Stimulated activated CD8-positive, alpha-beta memory T cell treated with anti-CD3 and anti-CD28 coated beads, Interleukin-2, amount 100 ng/mL, for 48 hours (primary cell): ENCODE measurements around the gene DPYD.

ENCODE experiments used
- DNase-seq, 2 donors: peaks; one replicate each; pipeline ENCODE4 v3.0.0-alpha.2; 2020; ENCODE audit warnings: low read depth in 2 of 2

The DPYD gene

DNA sequence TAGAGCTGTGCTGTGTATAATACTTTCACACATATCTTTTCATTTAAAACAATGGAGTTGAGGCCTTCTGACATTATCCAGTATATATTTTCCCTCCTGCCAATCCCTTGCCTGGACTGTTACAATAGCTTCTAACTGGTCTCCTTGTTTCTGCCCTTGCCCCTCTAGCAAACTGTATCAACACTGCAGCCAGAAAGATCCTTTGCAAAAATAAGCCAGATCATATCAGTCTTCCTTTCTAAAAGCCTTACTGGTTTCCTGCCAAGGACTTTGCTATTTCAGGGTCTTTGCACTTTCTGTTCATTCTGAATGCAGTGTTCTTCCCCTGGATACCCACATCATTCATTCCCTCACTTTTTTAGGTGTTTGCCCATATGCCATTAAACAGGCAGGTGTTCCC, 829.2 kb downstream of the DPYD start:
- DNase-seq: no peak

DNA sequence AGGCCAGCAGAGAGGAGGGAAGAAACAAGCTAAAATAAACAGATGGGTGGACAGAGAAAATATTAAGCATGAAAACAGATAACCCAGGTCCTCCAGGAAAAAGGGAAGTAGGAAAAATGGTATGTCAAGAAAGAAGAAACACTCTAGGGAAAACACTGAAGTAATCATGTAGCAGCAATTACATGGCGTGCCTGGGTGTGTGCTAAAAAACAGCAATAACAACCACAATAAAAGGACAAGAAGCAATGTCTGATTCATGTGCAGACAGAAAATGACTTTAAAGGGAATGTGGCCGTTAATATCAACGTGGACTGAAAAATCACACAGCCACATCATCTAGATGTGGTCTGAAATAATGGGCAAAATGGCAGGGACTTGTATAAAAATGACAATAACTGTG, 829.6 kb downstream of the DPYD start:
- DNase-seq: no peak

DNA sequence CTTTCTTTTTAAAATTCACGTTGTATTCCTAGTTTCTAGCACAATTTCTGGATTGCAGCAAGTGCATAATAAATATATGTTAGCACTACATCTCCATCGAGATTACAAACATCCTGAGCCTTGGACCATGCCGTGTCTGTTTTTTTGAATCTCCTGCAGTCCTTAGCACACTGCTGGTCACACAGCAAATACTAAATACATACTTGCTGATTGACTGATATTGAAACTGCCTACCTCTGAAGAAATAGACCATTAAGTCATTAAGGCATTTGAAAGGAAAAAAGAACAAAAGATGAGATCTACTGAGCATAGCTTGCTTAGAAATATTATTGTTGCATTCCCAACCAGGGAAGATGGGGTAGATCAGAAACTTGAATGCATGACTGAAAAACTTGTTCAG, 830.1 kb downstream of the DPYD start:
- no peak for DNase-seq

DNA sequence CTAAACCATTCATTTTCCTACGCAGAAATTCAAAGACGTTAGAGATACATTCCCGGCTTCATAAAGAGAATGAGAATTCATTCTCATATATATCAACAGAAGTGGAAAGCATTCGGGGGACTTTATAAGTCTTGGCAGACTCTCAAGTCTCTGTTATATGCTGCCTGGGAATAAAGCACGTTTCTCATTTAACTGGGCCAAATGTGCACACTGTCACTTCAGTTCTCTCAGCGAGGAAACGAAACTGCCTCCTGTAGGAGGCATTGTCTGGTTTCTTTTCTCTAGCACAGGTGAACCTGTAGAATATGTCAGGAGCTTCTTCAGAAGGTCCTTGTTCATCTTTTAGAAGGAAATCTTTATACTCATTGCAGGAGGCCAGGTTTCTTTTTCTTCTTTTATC, 831.7 kb downstream of the DPYD start:
- DNase-seq: no peak

DNA sequence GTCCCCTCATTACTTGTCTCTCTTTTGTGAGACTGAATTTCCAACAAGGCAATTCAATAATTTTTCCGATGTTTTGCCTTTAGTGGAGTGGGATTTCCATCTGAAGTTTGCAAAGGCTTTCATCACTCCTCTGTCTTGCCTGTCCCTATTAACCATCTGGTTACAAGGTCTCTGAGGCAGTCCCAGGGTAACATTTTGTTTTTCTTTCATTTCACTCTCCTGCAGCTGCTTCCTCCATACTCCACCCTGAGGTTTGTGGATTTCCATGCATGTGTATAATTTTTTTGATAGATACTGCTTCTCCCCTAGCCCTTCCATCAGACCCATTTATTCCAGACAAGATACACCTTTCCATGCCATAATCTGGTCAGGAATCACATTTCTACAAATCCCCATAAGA, 832.4 kb downstream of the DPYD start:
- no peak for DNase-seq

DNA sequence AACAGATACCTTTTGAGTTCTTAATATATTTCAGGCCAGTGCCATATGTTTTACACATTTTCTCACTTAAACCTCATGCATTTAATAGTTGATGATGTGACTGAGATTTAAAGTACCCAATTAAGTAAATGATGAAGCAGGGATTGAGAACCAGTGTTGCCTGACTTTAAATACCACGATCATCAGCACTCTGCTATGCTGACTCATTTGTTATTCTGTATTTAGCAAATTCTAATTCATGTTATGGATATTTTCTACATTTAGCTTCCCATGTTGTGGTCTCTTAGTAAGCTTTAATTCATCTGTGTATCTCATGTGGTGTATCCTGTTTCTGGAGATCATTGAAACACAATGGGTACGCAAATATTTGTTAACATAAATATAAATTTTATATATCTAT, 836.3 kb downstream of the DPYD start:
- DNase-seq: no peak

DNA sequence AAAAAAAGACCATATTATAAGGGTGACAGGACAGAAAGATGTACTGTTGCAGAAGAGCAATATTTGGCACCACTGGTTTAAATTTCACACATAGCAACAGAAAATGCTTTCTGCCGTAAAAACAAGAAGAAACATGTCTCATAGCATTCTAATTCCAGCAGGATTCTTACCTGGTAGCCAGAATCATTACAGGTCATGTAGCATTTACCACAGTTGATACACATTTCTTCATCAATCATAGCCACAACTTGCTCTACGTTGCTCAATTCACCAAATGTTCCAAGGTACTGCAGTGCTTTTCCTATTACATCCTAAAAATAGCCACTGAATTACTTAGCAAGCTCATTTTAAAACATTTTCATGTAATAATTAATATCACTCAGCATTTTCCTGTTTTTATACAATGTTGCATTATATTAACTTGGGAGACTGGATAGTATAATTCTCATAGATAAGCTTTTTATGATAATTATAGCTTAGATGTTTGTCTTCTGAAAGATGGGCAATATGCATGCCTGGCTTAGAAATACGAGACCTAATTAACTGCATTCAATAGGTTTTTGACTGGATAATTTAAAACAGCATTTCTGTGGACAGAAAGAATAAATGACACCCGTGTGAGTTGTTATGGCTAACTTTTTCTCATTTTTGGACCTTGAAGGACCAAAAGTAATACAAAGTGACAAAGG, 838.5 kb downstream of the DPYD start:
- DNase-seq: no peak

DNA sequence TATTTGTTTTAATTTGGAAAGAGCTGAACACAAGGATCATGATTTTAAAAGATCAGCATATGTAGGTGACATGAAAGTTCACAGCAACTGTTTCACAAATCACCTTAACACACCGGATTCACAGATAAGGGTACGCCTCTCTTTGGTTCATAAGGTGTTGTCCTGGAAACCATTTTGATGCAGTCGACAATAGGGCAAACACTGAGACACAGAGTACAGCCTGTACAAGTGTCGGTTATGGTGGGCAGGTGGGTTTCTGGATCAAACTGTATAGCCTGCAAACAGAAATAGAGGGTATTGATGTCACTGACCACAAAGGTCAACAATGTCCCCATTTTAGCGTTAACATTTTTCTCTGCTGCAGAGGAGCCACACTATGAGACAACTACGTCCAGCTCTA, 842.0 kb downstream of the DPYD start:
- no peak for DNase-seq

DNA sequence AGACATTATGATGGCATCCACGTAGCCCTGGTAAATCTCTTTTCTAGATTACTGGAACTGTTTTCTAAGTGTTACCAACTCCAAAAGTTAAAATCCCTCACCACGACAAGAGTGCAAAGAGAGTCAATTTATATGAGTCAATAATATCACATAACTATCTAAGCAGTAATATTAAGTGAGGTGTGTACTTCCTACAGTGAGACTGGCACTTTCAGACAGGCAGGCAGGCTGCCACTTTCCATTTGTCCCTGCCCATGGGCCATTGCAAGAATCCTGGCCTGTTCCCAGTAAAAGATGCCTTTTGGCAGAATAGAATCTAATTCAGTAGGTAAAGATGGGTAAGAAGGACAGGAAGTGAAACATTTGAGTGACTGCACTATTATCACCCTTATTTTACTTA, 843.6 kb downstream of the DPYD start:
- no peak for DNase-seq

DNA sequence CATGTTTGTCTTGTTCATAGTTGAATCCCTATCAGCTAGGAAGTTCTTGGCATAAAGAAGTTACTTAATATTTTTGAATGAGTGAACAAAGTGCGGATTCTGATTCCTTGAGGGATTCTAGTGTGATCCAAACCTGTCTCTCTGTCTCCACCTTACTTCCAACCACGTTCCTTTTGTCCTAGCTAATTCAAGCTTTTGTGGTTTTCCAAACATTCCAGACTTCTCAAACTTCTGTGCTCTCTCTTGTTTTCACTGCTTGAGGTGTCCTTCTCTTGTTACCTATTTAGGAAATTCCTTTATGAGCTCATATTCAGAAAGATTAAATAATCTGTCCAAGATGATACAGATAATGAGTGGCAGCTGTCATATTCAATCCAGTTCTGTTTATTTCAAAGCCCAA, 846.1 kb downstream of the DPYD start:
- no peak for DNase-seq

DNA sequence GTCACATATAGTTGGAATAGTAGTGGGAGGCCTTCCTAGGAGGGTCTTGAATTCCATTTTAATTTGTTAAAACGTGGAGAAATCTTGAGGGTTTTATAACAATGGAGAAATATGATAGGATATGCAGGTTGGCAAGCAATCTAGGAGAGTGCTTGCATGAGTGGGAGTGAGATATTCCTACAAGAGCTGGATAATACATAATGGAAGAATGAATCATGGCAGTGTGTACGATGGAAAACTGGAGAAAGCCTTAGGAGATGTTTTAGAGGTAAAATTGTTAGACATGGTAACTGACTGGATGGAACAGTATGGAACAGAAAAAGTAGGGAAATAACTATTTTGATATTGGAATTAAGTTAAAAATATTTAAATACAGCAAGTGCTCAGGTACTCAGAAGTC, 846.9 kb downstream of the DPYD start:
- DNase-seq: no peak

DNA sequence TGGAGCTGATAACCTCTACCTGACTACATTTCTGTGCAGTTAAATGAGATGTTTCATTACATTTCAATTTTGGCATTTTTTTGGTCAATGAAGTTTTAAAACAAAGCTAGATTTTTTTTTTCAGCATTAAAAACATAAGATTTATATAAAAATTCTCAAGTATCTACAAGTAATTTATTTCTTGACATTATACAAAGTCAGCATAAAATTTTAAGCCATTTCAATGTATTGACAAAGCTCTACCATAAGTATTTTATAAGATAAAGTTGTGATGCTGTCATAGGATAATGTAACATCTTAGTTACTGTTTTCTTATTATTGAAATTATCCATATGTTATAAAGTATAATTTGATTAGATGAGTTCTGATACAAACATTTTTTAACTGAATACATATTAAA, 847.7 kb downstream of the DPYD start:
- DNase-seq: no peak

DNA sequence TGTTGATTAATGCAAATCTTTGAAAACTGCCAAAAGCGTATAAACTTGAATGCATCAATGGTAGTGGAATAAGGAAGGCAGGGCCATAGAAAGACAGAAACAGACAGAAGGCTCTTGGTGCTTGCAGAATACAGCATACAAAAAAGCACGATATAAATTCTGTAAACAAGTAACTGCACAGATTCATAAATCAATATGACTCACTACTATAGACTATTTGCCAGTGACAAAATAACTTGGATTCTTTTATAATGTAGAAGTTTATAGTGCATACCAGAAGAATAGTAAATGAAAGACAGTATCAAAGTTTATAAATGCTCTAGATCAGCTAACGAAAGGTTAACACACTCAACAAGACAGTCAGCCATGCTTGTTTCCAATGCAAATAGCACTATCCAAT, 849.7 kb downstream of the DPYD start:
- DNase-seq: no peak

DNA sequence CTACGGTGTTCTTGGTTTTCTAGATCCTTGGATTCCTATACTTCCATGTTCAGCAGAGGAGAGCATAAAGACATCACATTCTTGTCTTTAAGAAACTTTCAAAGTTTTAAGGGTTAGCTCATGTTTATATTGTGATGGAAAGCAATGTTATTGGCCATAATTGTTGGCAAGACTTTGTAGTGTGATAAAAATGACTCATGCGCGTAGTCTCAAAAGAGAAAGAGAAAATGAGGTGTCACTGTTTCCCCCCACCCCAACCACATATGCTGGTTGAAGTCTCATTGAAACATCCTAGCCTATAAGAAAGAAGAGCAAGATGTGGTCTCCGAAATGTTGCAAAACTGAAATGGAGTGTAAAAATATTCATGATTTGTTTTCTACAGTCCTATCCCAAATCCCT, 850.5 kb downstream of the DPYD start:
- DNase-seq: no peak

DNA sequence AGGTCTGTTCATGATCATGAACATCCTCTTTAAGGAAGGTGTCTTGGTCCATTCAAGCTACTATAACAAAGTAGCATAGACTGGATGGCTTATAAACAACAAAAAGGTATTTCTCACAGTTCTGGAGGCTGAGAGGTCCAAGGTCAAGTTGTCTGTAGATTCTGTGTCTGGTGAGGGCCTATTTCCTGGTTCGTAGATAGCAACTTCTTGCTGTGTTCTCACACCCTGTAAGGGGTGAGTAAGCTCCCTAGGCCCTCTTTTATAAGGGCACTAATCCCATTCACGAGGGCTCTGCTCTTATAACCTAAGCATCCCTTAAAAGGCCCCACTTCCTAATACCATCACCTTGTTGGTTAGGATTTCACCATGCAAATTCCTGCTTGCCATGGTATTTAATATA, 851.5 kb downstream of the DPYD start:
- no peak for DNase-seq

DNA sequence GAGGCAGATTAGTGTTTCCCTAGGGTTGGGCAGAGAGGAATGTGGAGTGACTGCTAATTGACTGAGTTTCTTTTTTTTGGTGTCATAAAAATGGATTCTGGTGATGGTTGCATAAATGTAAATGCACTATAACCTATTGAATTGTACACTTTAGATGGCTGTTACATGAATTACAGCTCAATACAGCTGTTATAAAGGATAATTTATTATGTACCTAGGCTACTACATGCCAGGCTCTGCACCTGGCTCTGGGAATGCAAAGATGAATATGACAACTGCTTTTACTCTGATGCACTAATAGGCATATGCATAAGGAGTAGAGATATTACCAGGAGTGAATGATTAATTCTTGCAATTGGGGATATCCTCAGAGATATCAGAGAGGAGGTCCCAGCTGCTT, 854.0 kb downstream of the DPYD start:
- no peak for DNase-seq

DNA sequence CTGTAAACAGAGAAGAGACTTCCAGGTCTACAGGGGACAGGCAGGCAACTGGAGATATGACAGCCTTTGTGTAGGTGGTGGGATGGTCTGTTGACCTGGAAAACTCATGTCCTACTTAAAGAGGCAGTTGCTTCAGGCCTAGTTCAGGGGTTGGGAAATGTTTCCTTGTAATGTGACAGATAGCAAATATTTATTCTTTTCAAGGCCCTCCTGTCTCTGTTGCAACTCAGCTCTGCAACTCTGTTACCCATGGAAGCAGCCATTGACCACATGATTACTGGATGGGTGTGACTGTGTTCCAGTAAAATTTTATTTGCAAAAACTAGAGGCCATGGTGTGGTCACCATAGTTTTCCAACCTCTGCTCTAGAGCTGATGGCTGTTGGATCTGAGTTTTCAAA, 857.3 kb downstream of the DPYD start:
- DNase-seq: no peak

DNA sequence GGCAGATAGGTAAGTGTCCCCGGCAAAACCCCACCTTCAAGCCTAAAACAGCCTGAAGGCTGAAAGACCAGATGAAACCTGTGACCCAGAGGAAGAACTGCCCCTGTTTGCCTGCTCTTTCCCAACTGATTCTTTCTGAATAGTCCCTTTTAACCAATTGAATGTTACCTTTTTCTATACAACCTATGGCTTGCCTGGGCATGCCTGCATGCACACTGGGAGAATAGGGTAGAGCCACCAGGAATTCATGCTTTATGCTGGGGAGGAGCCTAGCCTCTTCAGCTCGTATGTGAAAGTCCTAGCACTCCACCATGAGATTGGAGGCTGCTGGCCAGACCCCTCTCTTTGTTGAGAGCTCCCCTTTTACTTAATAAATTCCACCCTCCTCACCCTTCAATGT, 859.2 kb downstream of the DPYD start:
- DNase-seq: no peak

DNA sequence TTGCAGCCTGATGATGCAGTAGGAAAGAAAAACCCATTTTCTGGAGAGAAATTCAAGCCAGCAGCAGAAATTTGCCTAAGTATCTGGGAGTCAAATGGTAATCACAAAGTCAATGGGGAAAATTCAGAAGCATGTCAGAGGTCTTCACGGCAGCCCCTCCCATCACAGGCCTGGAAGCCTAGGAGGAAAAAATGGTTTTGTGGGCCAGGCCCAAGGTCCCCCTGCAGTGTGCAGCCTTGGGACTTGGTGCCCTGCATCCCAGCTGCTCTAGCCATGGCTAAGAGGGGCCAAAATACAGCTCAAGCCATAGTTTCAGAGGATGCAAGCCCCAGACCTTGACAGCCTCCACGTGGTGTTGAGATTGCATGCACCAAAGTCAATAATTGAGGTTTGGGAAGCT, 864.4 kb downstream of the DPYD start:
- no peak for DNase-seq

DNA sequence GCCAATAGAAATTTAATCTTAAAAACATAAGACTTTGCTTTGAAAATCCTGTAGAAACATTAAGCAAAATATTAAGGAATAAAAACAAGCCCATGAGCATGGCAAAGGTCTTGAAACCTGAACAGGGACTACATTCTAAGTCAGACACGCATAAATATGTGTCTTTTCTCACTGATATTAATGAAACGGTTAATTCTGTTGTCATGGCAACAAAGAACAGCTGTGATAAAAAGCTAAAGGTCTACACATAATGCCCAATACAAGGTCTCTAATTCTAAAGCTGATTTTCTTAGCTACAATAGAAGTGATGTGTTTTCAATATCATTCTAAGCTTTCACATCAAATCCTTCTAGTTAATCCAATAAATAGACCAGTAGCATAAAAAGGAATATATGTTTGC, 867.6 kb downstream of the DPYD start:
- DNase-seq: no peak

DNA sequence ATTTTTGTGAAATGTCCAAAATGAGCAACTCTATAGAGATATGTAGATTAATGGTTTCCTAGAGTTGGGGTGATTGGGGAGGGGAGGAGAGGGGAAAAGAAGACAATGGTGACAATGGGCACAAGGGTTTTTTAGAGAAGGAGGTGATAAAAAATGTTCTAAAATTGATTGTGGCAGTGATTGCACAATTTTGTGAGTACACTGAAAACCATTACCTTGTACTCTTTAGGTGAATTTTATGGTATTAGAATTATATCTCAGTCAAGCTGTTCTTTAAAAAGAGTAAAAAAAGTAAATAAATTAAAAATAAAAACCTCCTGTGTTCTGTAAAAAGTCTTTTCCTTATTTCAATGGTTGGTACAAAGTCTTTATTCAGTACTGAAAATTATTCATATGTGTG, 869.0 kb downstream of the DPYD start:
- no peak for DNase-seq

DNA sequence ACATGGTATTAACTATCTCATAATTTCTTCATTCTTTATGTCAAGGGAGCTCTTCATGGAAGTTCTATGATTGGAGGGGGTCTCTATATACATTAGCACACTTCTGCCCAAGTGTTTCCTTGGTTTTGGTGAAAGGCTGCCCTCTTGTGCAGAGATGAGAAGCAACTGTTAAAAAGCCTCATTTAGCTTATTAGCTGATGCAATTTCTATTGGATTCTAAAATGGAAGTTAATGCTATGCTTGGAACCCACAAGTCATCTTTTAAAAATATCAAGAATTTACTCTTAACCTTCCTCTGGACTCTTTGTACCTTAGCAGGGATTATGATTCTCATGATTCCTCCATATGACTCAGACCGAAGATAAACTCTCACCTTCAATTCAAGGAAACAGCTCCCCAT, 870.3 kb downstream of the DPYD start:
- DNase-seq: no peak

DNA sequence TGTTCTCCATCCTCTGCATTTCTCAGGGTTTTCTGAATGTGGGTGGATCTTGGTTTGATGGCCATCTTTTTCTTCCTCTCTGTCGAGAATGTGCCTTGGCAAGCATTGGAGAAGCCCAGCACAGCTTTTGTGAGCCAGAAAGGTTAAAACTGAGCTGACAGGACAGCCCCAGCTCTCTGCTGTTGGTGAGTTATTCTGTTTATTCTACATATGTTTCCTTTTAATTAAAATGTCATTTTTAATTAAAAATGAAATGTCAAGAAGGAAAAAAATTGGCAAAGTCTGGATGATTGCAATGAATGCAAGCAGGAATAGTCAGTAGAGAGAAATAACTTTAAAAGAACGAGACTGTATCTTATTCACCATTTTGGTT, 873.4 kb downstream of the DPYD start:
- no peak for DNase-seq

DNA sequence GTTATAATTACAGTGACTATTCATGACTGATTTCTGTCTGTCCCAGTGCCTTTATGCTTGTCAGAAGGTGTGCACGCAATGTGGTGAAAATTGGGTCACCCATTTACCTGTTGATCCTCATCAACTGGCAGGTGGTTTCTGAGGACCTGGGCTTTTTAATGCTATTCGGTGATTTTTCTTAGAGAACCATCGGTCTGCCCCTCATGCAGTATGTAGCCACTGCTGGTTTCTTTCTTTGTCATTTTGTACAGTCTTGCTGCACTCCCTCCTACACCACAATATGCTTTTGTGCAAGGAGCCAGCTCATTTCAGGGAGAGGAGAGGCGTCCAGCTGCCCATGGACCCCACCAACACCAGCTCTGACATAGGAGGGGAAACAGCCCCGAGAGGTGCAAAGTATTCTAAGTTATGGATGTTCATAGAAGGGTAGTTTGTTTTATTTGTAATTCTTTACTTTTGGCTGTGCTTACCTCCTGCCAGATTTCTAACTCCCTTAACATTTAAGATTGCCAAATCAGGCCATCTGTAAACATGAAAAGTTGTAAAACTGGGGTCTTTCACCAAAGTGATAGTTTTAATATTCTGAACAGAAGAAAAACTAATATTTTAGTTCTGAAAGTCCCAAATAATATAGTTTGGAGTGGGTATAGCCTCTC, 873.9 kb downstream of the DPYD start:
- no peak for DNase-seq
